Measurements from ENCODE around the gene MAP4K3. TPM values are rescaled to one million over a fixed set of nuclear protein-coding genes. Genes with fewer than 3 reads are reported as not detected.

Gene MAP4K3
- total and polyA plus RNA-seq, 2 of the 4 experiments (the other 2 are of a cell fraction), result 13.2 to 32.6 TPM

- Histone ChIP-seq H2AK9ac (replicated peaks; ENCODE audit: low read depth, low read length, poor library complexity) (no peak overlapping the region), H3K23ac (ENCODE audit: low read depth, low read length) (0 out of 2 replicates have a peak overlapping the region, but pooled peaks have one; percentile 29), H3K36me3 (ENCODE audit: control insufficient read depth, insufficient read depth, low read length) (peaks cover 16% of the 10 kb centered on the region), H3K18ac (ENCODE audit: low read depth, low read length) (peak overlapping the region; percentile 80; the same call in 1 of the 2 replicates), H4K91ac (ENCODE audit: insufficient read depth, low read depth, low read length) (no peak overlapping the region), H3K27me3 (ENCODE audit: control insufficient read depth, insufficient read depth, low read length) (no peaks in the 10 kb centered on the region), H2BK15ac (ENCODE audit: low read depth, low read length) (peak overlapping the region; percentile 11; the same call in 1 of the 3 replicates), H3K14ac (replicated peaks; ENCODE audit: low read depth, low read length) (peak overlapping the region; percentile 78), H3K27ac (ENCODE audit: insufficient read depth, low read length) (peak overlapping the region; percentile 59), H2BK20ac (ENCODE audit: low read depth, low read length) (peak overlapping the region; percentile 64; the same call in 1 of the 2 replicates), H4K5ac (ENCODE audit: low read depth, low read length) (peak overlapping the region; percentile 41; the same call in 1 of the 2 replicates), H3K9me1 (ENCODE audit: insufficient read depth, low read length) (0 out of 2 replicates have a peak, but pooled peaks cover 5% of the 10 kb centered on the region), H3K4me3 (ENCODE audit: insufficient read depth, low read depth, low read length) (no peak overlapping the region), H3K56ac (ENCODE audit: extremely low read depth, insufficient read depth, low read length) (peak overlapping the region; percentile 3; the same call in 1 of the 2 replicates), H2BK5ac (ENCODE audit: low read depth, low read length, poor library complexity, severe bottlenecking) (peak overlapping the region; percentile 92), H3K4ac (ENCODE audit: low read depth, low read length) (peak overlapping the region; percentile 55; the same call in 1 of the 2 replicates), H3K4me2 (ENCODE audit: low read depth, low read length) (no peak overlapping the region; the same call in 1 of the 2 replicates), H2BK120ac (ENCODE audit: low read depth, low read length) (peak overlapping the region; percentile 28; the same call in 1 of the 2 replicates), H3K9ac (ENCODE audit: low read depth, low read length) (no peak overlapping the region), H3K9me3 (ENCODE audit: control insufficient read depth, insufficient read depth, low read length) (no peaks in the 10 kb centered on the region), H3K4me1 (ENCODE audit: control insufficient read depth, insufficient read depth, low read length) (peaks cover 2% of the 10 kb centered on the region; the same call in 1 of the 2 replicates), H2AFZ (replicated peaks; ENCODE audit: low read length, poor library complexity) (no peak overlapping the region), H4K20me1 (ENCODE audit: insufficient read depth, low read length) (no peaks in the 10 kb centered on the region), H4K8ac (ENCODE audit: low read depth in 2 of 2, low read length in 2 of 2) (peak overlapping the region in 1 of 2 experiments; percentile 70; a peak in 2 of 4 replicates), H2AK5ac (ENCODE audit: low read depth, low read length) (peak overlapping the region; percentile 89; the same call in 1 of the 2 replicates), H3K79me1 (ENCODE audit: low read depth in 1 of 2, low read length in 2 of 2) (peaks cover 10 to 27% of the 10 kb centered on the region in 2 experiments)
- CTCF ChIA-PET, result interaction anchor here (0.7 kb wide), 2 partner anchors 12 to 78 kb away, joined by 3 to 5 read pairs; no protein-coding TSS in a partner anchor
- in situ Hi-C loops (cut with MboI; ENCODE audit: low sequenced_read_pairs), result no loop called here
- WGBS, 2 experiments (ENCODE audit: extremely low coverage in 2 of 2, insufficient read length in 1 of 2), result 100% methylated on average over 1 of the region's 6 CpGs; no CpG with 5 or more reads in 1 of the 2 experiments
- no peak for TF ChIP-seq CTCF (conservative IDR thresholded peaks at IDR 0.05; ENCODE audit: low read depth, low read length)
- TF ChIP-seq NFE2L2 (IDR thresholded peaks at IDR 0.05; ENCODE audit: low read depth, low read length), result no peak
- BruUV-seq (replicated peaks), result no TSS peak
- POLR2A ChIA-PET (ENCODE audit: unreplicated experiment), result no interaction called here
- ATAC-seq (ENCODE audit: low read depth) (peak; percentile 91), DNase-seq (peak; percentile 24)
- dilution Hi-C loops (cut with HindIII; ENCODE audit: low sequenced_read_pairs, unreplicated experiment), result no loop called here
- intact Hi-C loops (cut with micrococcal nuclease), result no loop called here
Measured at GRCh38 chr2:39447266-39448168, 10.4 kb upstream of the MAP4K3 start.

Measured in IMR-90 (cell line).